GM06990 (cell line): ENCODE data around the gene P4HB.

Experiments used
- DNase-seq: peaks from one replicate; pipeline ENCODE4 v3.0.0-alpha.2; 2011; ENCODE audit not compliant: insufficient read length; ENCODE audit errors: extremely low read depth
- H3K27me3 ChIP-seq: replicated peaks from 2 replicates; pipeline ENCODE4 v1.6.0; 2011; ENCODE audit warnings: low read length; ENCODE audit not compliant: control insufficient read depth, insufficient read depth
- H3K36me3 ChIP-seq: 2 replicates; pipeline ENCODE4 v1.5.1; 2011; ENCODE audit warnings: low read length; ENCODE audit not compliant: control insufficient read depth, insufficient read depth
- H3K4me3 ChIP-seq: replicated peaks from 2 replicates; pipeline ENCODE4 v1.5.1; 2011; ENCODE audit warnings: low read depth, mild to moderate bottlenecking, control low read depth, low read length
- TF ChIP-seq, protein P1 (sequence below): IDR thresholded peaks from 2 replicates; pipeline ENCODE4 v1.5.1; 2011; ENCODE audit warnings: low read length, control low read depth, mild to moderate bottlenecking, inconsistent platforms; ENCODE audit not compliant: insufficient read depth, poor library complexity, severe bottlenecking

The P4HB gene

DNA sequence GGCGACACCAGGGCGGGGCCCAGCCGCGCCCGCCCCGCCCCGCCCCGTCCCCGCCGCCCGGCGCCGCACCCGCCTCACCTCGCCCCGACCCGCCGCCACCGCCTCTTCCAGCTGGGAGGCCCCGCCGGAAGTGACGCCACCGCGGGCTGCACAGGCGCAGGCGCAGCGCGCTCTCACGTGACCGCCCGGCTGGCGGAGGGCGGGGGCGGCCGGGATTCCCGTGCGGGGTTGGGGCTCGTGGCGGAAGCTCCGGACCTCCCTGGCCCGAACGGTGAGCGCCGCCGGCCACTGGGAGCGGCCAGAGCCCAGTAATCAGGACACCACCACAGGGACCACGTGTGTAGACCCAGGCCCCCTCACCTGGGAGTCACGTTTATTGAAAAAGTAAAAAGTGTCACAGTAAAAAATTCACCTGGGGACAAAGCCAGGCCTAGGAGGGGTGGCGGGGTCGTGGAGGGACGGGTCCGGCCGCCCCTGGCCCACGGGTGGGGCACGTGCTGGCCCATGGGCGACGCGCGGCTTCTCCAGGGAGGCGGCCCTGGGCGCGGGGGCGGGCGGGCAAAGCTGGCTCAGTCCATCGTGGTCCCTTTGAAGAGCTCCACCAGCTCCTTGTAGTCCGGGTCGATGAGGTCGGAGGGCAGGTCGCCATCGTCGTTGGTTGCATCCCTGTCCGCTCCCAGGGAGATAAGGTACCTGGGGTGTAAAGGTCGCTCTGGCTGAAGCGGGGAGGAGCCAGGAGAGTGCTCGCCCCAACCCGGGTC is 27.0 kb downstream of the P4HB start, which contains the start of gene MCRIP1:
TSS of gene MCRIP1 (minus strand) at position 132 of the 761 bp plus-strand sequence. CDS start 8,785 bp downstream, outside the sequence.
- peak; percentile 95 for DNase-seq
- no peaks in the 10 kb centered on the region for H3K27me3 ChIP-seq
- H3K36me3 ChIP-seq, result no peaks in the 10 kb centered on the region; the same call in 1 of the 2 replicates
- TF ChIP-seq, protein P1, sequence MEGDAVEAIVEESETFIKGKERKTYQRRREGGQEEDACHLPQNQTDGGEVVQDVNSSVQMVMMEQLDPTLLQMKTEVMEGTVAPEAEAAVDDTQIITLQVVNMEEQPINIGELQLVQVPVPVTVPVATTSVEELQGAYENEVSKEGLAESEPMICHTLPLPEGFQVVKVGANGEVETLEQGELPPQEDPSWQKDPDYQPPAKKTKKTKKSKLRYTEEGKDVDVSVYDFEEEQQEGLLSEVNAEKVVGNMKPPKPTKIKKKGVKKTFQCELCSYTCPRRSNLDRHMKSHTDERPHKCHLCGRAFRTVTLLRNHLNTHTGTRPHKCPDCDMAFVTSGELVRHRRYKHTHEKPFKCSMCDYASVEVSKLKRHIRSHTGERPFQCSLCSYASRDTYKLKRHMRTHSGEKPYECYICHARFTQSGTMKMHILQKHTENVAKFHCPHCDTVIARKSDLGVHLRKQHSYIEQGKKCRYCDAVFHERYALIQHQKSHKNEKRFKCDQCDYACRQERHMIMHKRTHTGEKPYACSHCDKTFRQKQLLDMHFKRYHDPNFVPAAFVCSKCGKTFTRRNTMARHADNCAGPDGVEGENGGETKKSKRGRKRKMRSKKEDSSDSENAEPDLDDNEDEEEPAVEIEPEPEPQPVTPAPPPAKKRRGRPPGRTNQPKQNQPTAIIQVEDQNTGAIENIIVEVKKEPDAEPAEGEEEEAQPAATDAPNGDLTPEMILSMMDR, result no peak
- peak within 1 kb of the TSS; percentile 79 for H3K4me3 ChIP-seq

DNA sequence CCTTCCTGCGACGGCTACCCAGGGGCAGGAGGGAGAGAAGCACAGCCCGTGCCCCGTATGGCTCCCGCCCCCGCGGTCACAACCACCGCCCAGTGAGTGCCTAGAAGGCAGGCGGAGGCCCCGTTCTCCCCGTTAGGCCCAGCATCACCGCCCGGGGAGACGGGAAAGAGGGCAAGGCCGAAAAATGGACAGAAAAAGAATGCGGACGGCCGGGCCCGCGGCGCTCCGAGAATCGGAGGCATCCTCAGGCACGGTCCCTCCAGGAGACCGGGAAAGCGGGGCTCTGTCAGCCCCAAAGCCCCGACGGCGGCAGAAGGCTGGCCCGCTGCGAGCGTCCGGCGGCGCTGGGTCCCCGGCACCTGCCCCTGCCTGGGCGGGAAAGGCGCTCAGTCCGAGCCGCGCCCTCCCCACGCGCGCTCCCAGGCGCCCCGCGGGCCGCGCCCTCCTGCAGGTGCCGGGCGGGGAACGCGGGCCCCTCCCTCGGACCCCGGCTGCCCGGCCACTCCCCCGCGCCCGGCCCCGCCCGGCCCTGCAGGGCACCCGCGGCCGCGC is 27.7 kb downstream of the P4HB start:
- Histone ChIP-seq H3K4me3 (peak overlapping the region; percentile 79), H3K27me3 (no peaks in the 10 kb centered on the region), H3K36me3 (no peaks in the 10 kb centered on the region; the same call in 1 of the 2 replicates)
- DNase-seq, result no peak
- TF ChIP-seq, protein P1, result no peak

DNA sequence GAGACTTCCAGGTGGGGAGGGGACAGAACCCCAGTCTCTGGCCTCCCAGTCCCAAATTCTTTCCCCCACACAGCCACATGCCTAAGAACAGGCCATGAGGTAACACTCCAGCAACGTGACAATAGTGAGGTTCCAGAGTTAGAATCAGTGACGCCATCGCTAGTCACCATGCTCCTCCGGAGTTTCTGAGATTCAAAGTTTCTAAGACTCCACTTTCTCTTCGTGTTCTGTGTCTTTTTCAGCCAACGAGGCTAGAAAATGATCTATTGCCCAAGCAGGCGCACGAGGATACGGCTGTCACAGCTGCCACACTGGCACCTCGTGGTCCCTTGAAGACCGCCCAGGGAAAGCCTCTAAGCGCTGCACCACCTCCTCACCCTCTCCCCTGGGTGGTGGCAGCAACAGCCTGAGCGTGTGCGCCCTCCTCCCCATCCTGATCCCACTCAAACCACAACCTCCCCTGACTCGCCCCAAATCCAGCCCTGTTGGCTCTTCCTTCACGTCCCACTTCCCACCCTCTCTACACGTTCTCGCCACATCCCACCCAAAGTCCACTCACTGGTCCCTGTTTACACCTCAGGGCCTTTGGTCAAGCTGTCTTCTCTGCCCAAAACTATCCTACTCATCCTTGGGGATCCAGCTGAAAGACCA is 28.3 kb downstream of the P4HB start:
- Histone ChIP-seq H3K27me3 (no peaks in the 10 kb centered on the region), H3K36me3 (no peaks in the 10 kb centered on the region; the same call in 1 of the 2 replicates), H3K4me3 (peak overlapping the region; percentile 79)
- TF ChIP-seq, protein P1, result peak; percentile 3
- DNase-seq, result peak; percentile 48

DNA sequence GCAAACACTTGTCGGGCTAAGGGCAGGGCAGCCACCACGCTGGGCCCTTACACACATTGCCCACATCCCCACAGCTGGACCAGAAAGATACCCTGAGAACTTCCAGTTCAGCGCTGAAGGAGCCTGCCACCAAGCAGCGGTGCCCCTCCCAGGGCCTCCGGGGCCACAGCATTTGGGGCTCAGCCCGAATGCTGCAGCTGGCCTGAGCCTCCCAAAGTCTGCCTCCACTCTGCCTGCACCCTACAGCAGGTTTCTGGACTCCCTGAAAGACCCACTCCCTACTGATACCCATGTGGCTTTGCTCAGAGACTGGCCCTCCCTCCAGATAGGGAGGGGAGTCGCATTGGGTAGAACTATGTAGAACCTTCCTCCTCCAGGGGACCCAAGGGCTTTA is 28.8 kb downstream of the P4HB start:
- DNase-seq, result no peak
- Histone ChIP-seq H3K36me3 (no peaks in the 10 kb centered on the region; the same call in 1 of the 2 replicates), H3K4me3 (peak overlapping the region; percentile 79), H3K27me3 (no peaks in the 10 kb centered on the region)
- TF ChIP-seq, protein P1, result no peak

DNA sequence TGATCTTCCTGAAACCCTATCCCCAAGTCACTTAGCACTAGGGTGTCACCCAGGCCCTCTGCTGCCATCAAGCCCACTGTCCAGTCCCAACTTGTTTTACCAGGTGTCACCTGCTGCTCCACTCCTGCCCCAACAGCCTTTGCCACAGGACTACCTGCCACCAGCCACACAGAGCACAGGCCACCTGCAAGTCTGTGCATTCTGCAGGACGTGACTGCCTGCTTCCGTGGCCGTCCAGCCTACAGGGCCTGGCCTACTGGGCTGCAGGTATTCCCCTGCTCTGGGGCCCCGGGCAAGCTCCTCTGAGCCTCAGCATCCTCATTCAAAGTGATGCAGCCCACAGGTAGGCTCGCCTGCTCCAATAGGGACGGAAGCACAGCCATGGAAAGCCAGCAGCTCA is 30.5 kb downstream of the P4HB start:
- Histone ChIP-seq H3K36me3 (no peaks in the 10 kb centered on the region), H3K27me3 (no peaks in the 10 kb centered on the region), H3K4me3 (no peak overlapping the region)
- TF ChIP-seq, protein P1, result no peak
- no peak for DNase-seq
